Karpas-422 (cell line): ENCODE results near the gene IFI16. TPM values are rescaled to one million over a fixed set of nuclear protein-coding genes. Genes with fewer than 3 reads are reported as not detected.

Experiments
- DNase-seq: peaks from one replicate; pipeline ENCODE4 v3.0.0-alpha.2; 2015
- H2AFZ ChIP-seq: fragments of 200-600 bp; sonication (generic); 2 replicates; pipeline ENCODE4 v1.6.1; 2014; ENCODE audit warnings: antibody characterized with exemption, low read length, mixed read lengths
- H3K27ac ChIP-seq: fragments of 200-600 bp; sonication (generic); 2 replicates; pipeline ENCODE4 v1.5.1; 2014; ENCODE audit warnings: mild to moderate bottlenecking, low read length, moderate library complexity
- H3K27me3 ChIP-seq: fragments of 200-600 bp; sonication (generic); 2 replicates; pipeline ENCODE4 v1.6.1; 2014; ENCODE audit warnings: low read length, mixed read lengths
- H3K36me3 ChIP-seq: fragments of 200-600 bp; sonication (generic); 2 replicates; pipeline ENCODE4 v1.6.1; 2014; ENCODE audit warnings: low read length, mixed read lengths; ENCODE audit not compliant: insufficient read depth
- H3K4me1 ChIP-seq: fragments of 200-600 bp; sonication (generic); 2 replicates; pipeline ENCODE4 v1.6.1; 2014; ENCODE audit warnings: mild to moderate bottlenecking, low read length, mixed read lengths
- H3K4me2 ChIP-seq: fragments of 200-600 bp; sonication (generic); 2 replicates; pipeline ENCODE4 v1.6.1; 2014; ENCODE audit warnings: low read length, low read depth, mild to moderate bottlenecking; ENCODE audit not compliant: poor library complexity, severe bottlenecking
- H3K4me3 ChIP-seq: fragments of 200-600 bp; sonication (generic); 2 replicates; pipeline ENCODE4 v1.5.1; 2014; ENCODE audit warnings: mild to moderate bottlenecking, antibody characterized with exemption, low read length, mixed read lengths
- H3K79me2 ChIP-seq: fragments of 200-600 bp; sonication (generic); 2 replicates; pipeline ENCODE4 v1.6.1; 2014; ENCODE audit warnings: mild to moderate bottlenecking, low read length, mixed read lengths
- H3K9ac ChIP-seq: fragments of 200-600 bp; sonication (generic); 2 replicates; pipeline ENCODE4 v1.6.0; 2014; ENCODE audit warnings: low read length
- H3K9me2 ChIP-seq: fragments of 200-600 bp; sonication (generic), shearing (Covaris generic); replicated peaks from 2 replicates; pipeline ENCODE4 v1.6.0; 2014; ENCODE audit warnings: mild to moderate bottlenecking, low read length, moderate library complexity; ENCODE audit not compliant: insufficient read depth
- H3K9me3 ChIP-seq: fragments of 300-700, 200-600 bp; sonication (generic); 2 replicates; pipeline ENCODE4 v1.6.1; 2014; ENCODE audit warnings: low read length, mixed read lengths
- H4K20me1 ChIP-seq: fragments of 200-600 bp; sonication (generic); 2 replicates; pipeline ENCODE4 v1.6.1; 2014; ENCODE audit warnings: mild to moderate bottlenecking, antibody characterized with exemption, low read length, low read depth; ENCODE audit not compliant: insufficient read depth
- total RNA-seq: library from RNA; depleted of rRNA; stranded (reverse); fragments of >200 nt; shearing (Covaris generic); gene quantifications from 2 replicates; pipeline ENCODE4 v1.2.3, GENCODE V29; 2014; ENCODE audit warnings: low replicate concordance

Gene IFI16
- total RNA-seq, 1 experiment from 2014 or later: 36.3 TPM

- Histone ChIP-seq H3K36me3 (no peaks in the 10 kb centered on the region), H4K20me1 (no peaks in the 10 kb centered on the region), H3K4me1 (no peaks in the 10 kb centered on the region), H3K9ac (no peak overlapping the region), H2AFZ (no peak overlapping the region), H3K27me3 (no peaks in the 10 kb centered on the region), H3K79me2 (no peaks in the 10 kb centered on the region), H3K4me3 (no peak overlapping the region), H3K27ac (no peak overlapping the region), H3K4me2 (no peak overlapping the region), H3K9me2 (no peaks in the 10 kb centered on the region), H3K9me3 (no peaks in the 10 kb centered on the region)
- no peak for DNase-seq
Measured at GRCh38 chr1:158979229-158979628, 30.5 kb upstream of the IFI16 start.

GRCh38 chr1:158983235-158983634 is 26.5 kb upstream of the IFI16 start:
- no peak overlapping the region for H3K4me2 ChIP-seq
- H3K9ac ChIP-seq: no peak overlapping the region
- H3K36me3 ChIP-seq: no peaks in the 10 kb centered on the region
- DNase-seq: no peak
- H3K27me3 ChIP-seq: no peaks in the 10 kb centered on the region
- no peak overlapping the region for H3K27ac ChIP-seq
- no peak overlapping the region for H3K4me3 ChIP-seq
- no peaks in the 10 kb centered on the region for H4K20me1 ChIP-seq
- H2AFZ ChIP-seq: no peak overlapping the region
- H3K9me2 ChIP-seq: no peaks in the 10 kb centered on the region
- H3K4me1 ChIP-seq: no peaks in the 10 kb centered on the region
- H3K9me3 ChIP-seq: no peaks in the 10 kb centered on the region
- no peaks in the 10 kb centered on the region for H3K79me2 ChIP-seq

- no peak overlapping the region for H2AFZ ChIP-seq
- no peaks in the 10 kb centered on the region for H3K27me3 ChIP-seq
- H3K4me1 ChIP-seq: no peaks in the 10 kb centered on the region
- H3K9me3 ChIP-seq: no peaks in the 10 kb centered on the region
- no peak overlapping the region for H3K27ac ChIP-seq
- no peaks in the 10 kb centered on the region for H4K20me1 ChIP-seq
- no peak overlapping the region for H3K4me2 ChIP-seq
- no peak for DNase-seq
- no peaks in the 10 kb centered on the region for H3K36me3 ChIP-seq
- no peaks in the 10 kb centered on the region for H3K79me2 ChIP-seq
- no peaks in the 10 kb centered on the region for H3K9me2 ChIP-seq
- no peak overlapping the region for H3K4me3 ChIP-seq
- H3K9ac ChIP-seq: no peak overlapping the region
Measured at GRCh38 chr1:158984386-158984785, 25.3 kb upstream of the IFI16 start.

- Histone ChIP-seq H3K4me2 (no peak overlapping the region), H3K4me1 (no peaks in the 10 kb centered on the region), H2AFZ (no peak overlapping the region), H3K9ac (no peak overlapping the region), H3K36me3 (no peaks in the 10 kb centered on the region), H3K27me3 (no peaks in the 10 kb centered on the region), H3K9me2 (no peaks in the 10 kb centered on the region), H3K79me2 (no peaks in the 10 kb centered on the region), H3K4me3 (no peak overlapping the region), H3K9me3 (no peaks in the 10 kb centered on the region), H3K27ac (no peak overlapping the region), H4K20me1 (no peaks in the 10 kb centered on the region)
- no peak for DNase-seq
Measured at GRCh38 chr1:158989424-158989823, 20.3 kb upstream of the IFI16 start.

GRCh38 chr1:158992787-158993312 is 16.9 kb upstream of the IFI16 start:
- Histone ChIP-seq H3K27ac (no peak overlapping the region), H3K4me1 (no peaks in the 10 kb centered on the region)

GRCh38 chr1:158996998-158997397 is 12.7 kb upstream of the IFI16 start:
- Histone ChIP-seq H3K79me2 (no peaks in the 10 kb centered on the region), H3K27me3 (no peaks in the 10 kb centered on the region), H3K27ac (no peak overlapping the region), H3K4me1 (0 out of 2 replicates have a peak, but pooled peaks cover 3% of the 10 kb centered on the region), H3K9me3 (no peaks in the 10 kb centered on the region), H3K4me3 (no peak overlapping the region), H2AFZ (no peak overlapping the region), H3K36me3 (no peaks in the 10 kb centered on the region), H3K9ac (no peak overlapping the region), H4K20me1 (no peaks in the 10 kb centered on the region), H3K9me2 (no peaks in the 10 kb centered on the region), H3K4me2 (no peak overlapping the region)
- DNase-seq: no peak

More at GRCh38 chr1:158992787-158993312, 16.9 kb upstream of the IFI16 start:
- H3K4me3 ChIP-seq: no peak overlapping the region
- DNase-seq: no peak
- H3K9me3 ChIP-seq: no peaks in the 10 kb centered on the region
- no peaks in the 10 kb centered on the region for H3K27me3 ChIP-seq
- H4K20me1 ChIP-seq: no peaks in the 10 kb centered on the region
- H3K79me2 ChIP-seq: no peaks in the 10 kb centered on the region
- no peak overlapping the region for H2AFZ ChIP-seq
- H3K9me2 ChIP-seq: no peaks in the 10 kb centered on the region
- H3K9ac ChIP-seq: no peak overlapping the region
- H3K4me2 ChIP-seq: no peak overlapping the region
- H3K36me3 ChIP-seq: no peaks in the 10 kb centered on the region

- no peak overlapping the region for H2AFZ ChIP-seq
- H3K79me2 ChIP-seq: no peaks in the 10 kb centered on the region
- H3K9ac ChIP-seq: no peak overlapping the region
- H4K20me1 ChIP-seq: no peaks in the 10 kb centered on the region
- no peaks in the 10 kb centered on the region for H3K36me3 ChIP-seq
- no peak overlapping the region for H3K27ac ChIP-seq
- H3K27me3 ChIP-seq: no peaks in the 10 kb centered on the region
- H3K9me3 ChIP-seq: no peaks in the 10 kb centered on the region
- no peak overlapping the region for H3K4me2 ChIP-seq
- DNase-seq: no peak
- no peak overlapping the region for H3K4me3 ChIP-seq
- no peaks in the 10 kb centered on the region for H3K9me2 ChIP-seq
- H3K4me1 ChIP-seq: 0 out of 2 replicates have a peak, but pooled peaks cover 3% of the 10 kb centered on the region
Measured at GRCh38 chr1:158998037-158998780, 11.5 kb upstream of the IFI16 start.

- no peaks in the 10 kb centered on the region for H4K20me1 ChIP-seq
- no peaks in the 10 kb centered on the region for H3K9me3 ChIP-seq
- no peaks in the 10 kb centered on the region for H3K79me2 ChIP-seq
- H3K27me3 ChIP-seq: no peaks in the 10 kb centered on the region
- no peaks in the 10 kb centered on the region for H3K36me3 ChIP-seq
- H3K4me2 ChIP-seq: no peak overlapping the region
- no peaks in the 10 kb centered on the region for H3K9me2 ChIP-seq
- no peak overlapping the region for H3K4me3 ChIP-seq
- DNase-seq: peak; percentile 86
- no peak overlapping the region for H2AFZ ChIP-seq
- H3K27ac ChIP-seq: no peak overlapping the region
- no peak overlapping the region for H3K9ac ChIP-seq
- H3K4me1 ChIP-seq: 0 out of 2 replicates have a peak, but pooled peaks cover 3% of the 10 kb centered on the region
Measured at GRCh38 chr1:158998781-158999161, 10.9 kb upstream of the IFI16 start.
